CD14-positive monocyte (primary cell): Measurements from ENCODE around the gene INSM2. TPM values are rescaled to one million over a fixed set of nuclear protein-coding genes. Genes with fewer than 3 reads are reported as not detected.

Source experiments
- DNase-seq, 3 donors: peaks; one replicate each; pipeline ENCODE4 v3.0.0-alpha.2; 2011 to 2022
- H2AFZ ChIP-seq: 2 replicates; pipeline ENCODE4 v1.6.0; 2012; ENCODE audit warnings: mild to moderate bottlenecking, low read depth, low read length, inconsistent platforms; ENCODE audit not compliant: insufficient read depth, poor library complexity, severe bottlenecking
- H3K27ac ChIP-seq, 2 donors: 1 replicate in 1 of 2; 2 replicates in 1 of 2; pipeline ENCODE4 v1.5.1; 2012 to 2013; ENCODE audit warnings: low read length in 2 of 2, control low read depth in 1 of 2, inconsistent platforms in 1 of 2, low read depth in 1 of 2, mild to moderate bottlenecking in 1 of 2
- H3K27me3 ChIP-seq, 2 donors: one replicate each; pipeline versions ENCODE4 v1.6.0 to v1.6.1; 2011 to 2013; ENCODE audit warnings: low read length in 2 of 2; ENCODE audit not compliant: control insufficient read depth in 2 of 2, insufficient read depth in 2 of 2
- H3K36me3 ChIP-seq, 2 donors: replicated peaks in 1 of 2; 1 replicate in 1 of 2; 2 replicates in 1 of 2; pipeline versions ENCODE4 v1.5.1 to v1.6.1; 2012 to 2013; ENCODE audit warnings: low read length in 2 of 2, control low read depth in 1 of 2, inconsistent platforms in 1 of 2, mild to moderate bottlenecking in 1 of 2; ENCODE audit not compliant: insufficient read depth in 2 of 2, control insufficient read depth in 1 of 2
- H3K4me1 ChIP-seq, 2 donors: 1 replicate in 1 of 2; 2 replicates in 1 of 2; pipeline versions ENCODE4 v1.5.1 to v1.6.1; 2012 to 2013; ENCODE audit warnings: low read length in 2 of 2, control low read depth in 1 of 2, inconsistent platforms in 1 of 2, mild to moderate bottlenecking in 1 of 2, moderate library complexity in 1 of 2; ENCODE audit not compliant: insufficient read depth in 2 of 2, control insufficient read depth in 1 of 2
- H3K4me2 ChIP-seq: replicated peaks from 2 replicates; pipeline ENCODE3; 2012; ENCODE audit warnings: low read length, moderate library complexity, mild to moderate bottlenecking; ENCODE audit not compliant: poor library complexity, severe bottlenecking; ENCODE audit errors: extremely low read depth
- H3K4me3 ChIP-seq, 3 experiments: fragments of 200-600 bp in 1 of 3; sonication (generic) in 1 of 3; replicated peaks in 1 of 3; 1 replicate in 2 of 3; 2 replicates in 1 of 3; pipeline ENCODE4 v1.5.1; 2011 to 2013; ENCODE audit warnings: low read length in 3 of 3, mild to moderate bottlenecking in 3 of 3, control low read depth in 2 of 3, low read depth in 2 of 3, inconsistent platforms in 1 of 3, moderate library complexity in 1 of 3
- H3K79me2 ChIP-seq: 2 replicates; pipeline ENCODE4 v1.6.0; 2012; ENCODE audit warnings: mild to moderate bottlenecking, control low read depth, inconsistent platforms, low read length, moderate library complexity; ENCODE audit not compliant: insufficient read depth
- H3K9ac ChIP-seq: 2 replicates; pipeline ENCODE4 v1.6.0; 2017; ENCODE audit warnings: low read length, mild to moderate bottlenecking; ENCODE audit not compliant: insufficient read depth, poor library complexity, severe bottlenecking
- H3K9me3 ChIP-seq, 2 donors: replicated peaks in 1 of 2; 1 replicate in 1 of 2; 2 replicates in 1 of 2; pipeline versions ENCODE4 v1.5.1 to v1.6.1; 2012 to 2013; ENCODE audit warnings: low read length in 2 of 2, control low read depth in 1 of 2; ENCODE audit not compliant: control insufficient read depth in 1 of 2, insufficient read depth in 1 of 2
- H4K20me1 ChIP-seq: 2 replicates; pipeline ENCODE4 v1.6.0; 2012; ENCODE audit warnings: mild to moderate bottlenecking, low read length, control low read depth, moderate library complexity; ENCODE audit not compliant: insufficient read depth
- H3K27ac Mint-ChIP-seq, 7 donors: one replicate each; pipeline ENCODE4 v1.8.0; 2020; ENCODE audit warnings: mild to moderate bottlenecking in 7 of 7, mixed read lengths in 7 of 7, moderate library complexity in 6 of 7, inconsistent platforms in 2 of 7
- H3K27me3 Mint-ChIP-seq, 3 donors: one replicate each; pipeline ENCODE4 v1.8.0; 2021 to 2022; ENCODE audit warnings: low read depth in 3 of 3, mild to moderate bottlenecking in 3 of 3, mixed read lengths in 3 of 3, moderate library complexity in 3 of 3, inconsistent platforms in 1 of 3
- H3K36me3 Mint-ChIP-seq, 2 donors: one replicate each; pipeline ENCODE4 v1.8.0; 2020; ENCODE audit warnings: mixed read lengths in 2 of 2, inconsistent platforms in 1 of 2, mild to moderate bottlenecking in 1 of 2
- H3K4me1 Mint-ChIP-seq: one replicate; pipeline ENCODE4 v1.8.0; 2020; ENCODE audit warnings: mild to moderate bottlenecking, mixed read lengths
- H3K4me3 Mint-ChIP-seq, 2 donors: one replicate each; pipeline ENCODE4 v1.8.0; 2020; ENCODE audit warnings: mild to moderate bottlenecking in 2 of 2, mixed read lengths in 2 of 2, moderate library complexity in 1 of 2
- H3K9me3 Mint-ChIP-seq, 7 donors: one replicate each; pipeline ENCODE4 v1.8.0; 2020 to 2022; ENCODE audit warnings: mixed read lengths in 7 of 7, mild to moderate bottlenecking in 6 of 7, moderate library complexity in 6 of 7, inconsistent platforms in 2 of 7
- WGBS: methylation state at CpG from one replicate; pipeline ENCODE4 v1.1.5; 2013; ENCODE audit warnings: missing lambda C conversion rate; ENCODE audit not compliant: insufficient coverage; 5-methylcytosine and 5-hydroxymethylcytosine counted together
- intact Hi-C, 2 donors: fragments of 100-400 bp; cut with micrococcal nuclease; formaldehyde crosslinking; loops; one replicate each; pipeline versions ENCODE4 v1.15.0 to v1.15.1; 2023
- polyA plus RNA-seq, 3 donors: library from polyadenylated mRNA; depleted of rRNA in 1 of 3; unstranded in 2 of 3; stranded (reverse) in 1 of 3; fragments of 300-500 nt in 2 of 3; fragments of >200 nt in 1 of 3; fragmentation: Illumina TruSeq in 2 of 3; gene quantifications; 1 replicate in 2 of 3; 2 replicates in 1 of 3; pipeline ENCODE4 v1.2.3, GENCODE V29; 2012 to 2021
- TF ChIP-seq, protein P1 (sequence below): fragments of 200-600 bp; IDR thresholded peaks from one replicate; pipeline ENCODE4 v1.8.0; 2022; ENCODE audit warnings: antibody characterized with exemption, mild to moderate bottlenecking

INSM2 gene
- polyA plus RNA-seq, 3 donors, result not detected

DNA sequence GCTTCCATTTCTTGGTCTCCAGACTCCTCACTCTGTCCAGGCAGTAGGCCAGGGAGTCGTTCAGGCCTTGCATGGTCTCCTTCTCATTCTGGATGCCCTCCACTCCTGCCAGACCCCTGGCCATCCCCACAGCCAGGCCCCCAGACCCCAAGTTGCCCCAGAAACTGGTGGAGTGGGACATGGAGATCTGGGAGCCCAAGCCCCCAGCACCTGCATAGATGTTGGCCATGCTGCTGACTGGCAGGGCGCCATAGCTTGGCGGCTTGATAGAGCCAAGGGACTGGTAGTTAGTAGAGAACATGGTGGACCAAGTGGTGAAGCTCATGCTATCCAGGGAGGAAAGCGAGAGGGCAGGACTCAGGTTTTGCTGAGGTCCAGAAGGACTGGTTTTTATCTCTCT lies 21.2 kb upstream of the INSM2 start:
- Mint-ChIP-seq H3K4me3 (no peak overlapping the region), H3K36me3 (no peaks in the 10 kb centered on the region), H3K27ac (no peak overlapping the region), H3K27me3 (peaks cover 1 to 7% (median 6%) of the 10 kb centered on the region in 3 donors), H3K9me3 (peaks cover 0 to 3% (median 1%) of the 10 kb centered on the region in 7 donors), H3K4me1 (no peaks in the 10 kb centered on the region)
- no peak overlapping the region for H3K27ac ChIP-seq
- H3K79me2 ChIP-seq, result no peaks in the 10 kb centered on the region
- H4K20me1 ChIP-seq, result no peaks in the 10 kb centered on the region
- intact Hi-C loops, result no loop called here
- H3K4me1 ChIP-seq, result no peaks in the 10 kb centered on the region
- no peak for DNase-seq
- no peak overlapping the region for H2AFZ ChIP-seq
- H3K27me3 ChIP-seq, result no peaks in the 10 kb centered on the region
- H3K36me3 ChIP-seq, result no peaks in the 10 kb centered on the region
- H3K4me2 ChIP-seq, result no peak overlapping the region
- H3K4me3 ChIP-seq, result no peak overlapping the region
- H3K9me3 ChIP-seq, result no peaks in the 10 kb centered on the region
- TF ChIP-seq, protein P1, sequence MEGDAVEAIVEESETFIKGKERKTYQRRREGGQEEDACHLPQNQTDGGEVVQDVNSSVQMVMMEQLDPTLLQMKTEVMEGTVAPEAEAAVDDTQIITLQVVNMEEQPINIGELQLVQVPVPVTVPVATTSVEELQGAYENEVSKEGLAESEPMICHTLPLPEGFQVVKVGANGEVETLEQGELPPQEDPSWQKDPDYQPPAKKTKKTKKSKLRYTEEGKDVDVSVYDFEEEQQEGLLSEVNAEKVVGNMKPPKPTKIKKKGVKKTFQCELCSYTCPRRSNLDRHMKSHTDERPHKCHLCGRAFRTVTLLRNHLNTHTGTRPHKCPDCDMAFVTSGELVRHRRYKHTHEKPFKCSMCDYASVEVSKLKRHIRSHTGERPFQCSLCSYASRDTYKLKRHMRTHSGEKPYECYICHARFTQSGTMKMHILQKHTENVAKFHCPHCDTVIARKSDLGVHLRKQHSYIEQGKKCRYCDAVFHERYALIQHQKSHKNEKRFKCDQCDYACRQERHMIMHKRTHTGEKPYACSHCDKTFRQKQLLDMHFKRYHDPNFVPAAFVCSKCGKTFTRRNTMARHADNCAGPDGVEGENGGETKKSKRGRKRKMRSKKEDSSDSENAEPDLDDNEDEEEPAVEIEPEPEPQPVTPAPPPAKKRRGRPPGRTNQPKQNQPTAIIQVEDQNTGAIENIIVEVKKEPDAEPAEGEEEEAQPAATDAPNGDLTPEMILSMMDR, result no peak
- H3K9ac ChIP-seq, result no peak overlapping the region
- WGBS, result 84% methylated on average over 3 of the region's 4 CpGs

DNA sequence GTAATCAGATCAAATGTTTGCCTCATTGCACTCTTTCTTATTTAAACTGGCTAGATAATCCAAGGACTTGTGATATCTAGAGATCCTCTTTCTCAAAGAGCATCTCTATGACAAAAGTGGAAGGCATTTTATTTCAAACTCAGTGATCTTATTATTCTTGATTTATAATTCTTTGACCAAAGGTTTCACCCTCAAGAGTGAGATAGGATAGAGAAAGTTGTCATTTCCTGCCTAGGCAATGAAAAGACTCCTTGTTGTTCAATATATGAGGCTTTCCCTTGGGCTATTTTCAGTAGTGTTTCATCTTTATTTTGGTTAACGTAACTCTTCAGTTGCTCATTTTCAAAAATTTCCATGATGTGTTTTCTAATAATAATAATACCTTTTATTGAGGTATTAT lies 18.0 kb upstream of the INSM2 start:
- Histone ChIP-seq H3K9me3 (no peaks in the 10 kb centered on the region), H3K4me3 (no peak overlapping the region), H4K20me1 (no peaks in the 10 kb centered on the region), H3K4me1 (no peaks in the 10 kb centered on the region), H3K27me3 (peaks cover 0 to 4% of the 10 kb centered on the region in 2 donors), H3K9ac (no peak overlapping the region), H2AFZ (no peak overlapping the region), H3K27ac (no peak overlapping the region), H3K4me2 (no peak overlapping the region), H3K79me2 (no peaks in the 10 kb centered on the region), H3K36me3 (no peaks in the 10 kb centered on the region)
- no peak for DNase-seq
- TF ChIP-seq, protein P1, result no peak
- no peak overlapping the region for H3K27ac Mint-ChIP-seq
- peaks cover 0 to 3% (median 1%) of the 10 kb centered on the region in 7 donors for H3K9me3 Mint-ChIP-seq
- intact Hi-C loops, result no loop called here
- no peak overlapping the region for H3K4me3 Mint-ChIP-seq
- no peaks in the 10 kb centered on the region for H3K36me3 Mint-ChIP-seq
- WGBS, result no CpG with 5 or more reads among the region's 1 CpG
- H3K4me1 Mint-ChIP-seq, result no peaks in the 10 kb centered on the region
- H3K27me3 Mint-ChIP-seq, result peaks cover 1 to 7% (median 6%) of the 10 kb centered on the region in 3 donors
